Peyer's patch (tissue), 4 donors: ENCODE data around the gene MGLL.
A peak's percentile ranks its signal among the peaks of the same experiment; 100 is the strongest.

ENCODE experiments used
- CTCF ChIP-seq, 6 experiments: fragments of 450-650 bp in 4 of 6; fragments of 200-600 bp in 2 of 6; sonication (generic) in 1 of 6; IDR thresholded peaks; one replicate each; pipeline ENCODE4 v1.5.1; 2017 to 2019; ENCODE audit warnings: antibody characterized with exemption in 6 of 6, mild to moderate bottlenecking in 3 of 6, moderate library complexity in 1 of 6
- POLR2A ChIP-seq, 2 donors: fragments of 450-650 bp; IDR thresholded peaks; one replicate each; pipeline ENCODE4 v1.5.1; 2017; ENCODE audit warnings: antibody characterized with exemption in 2 of 2, mild to moderate bottlenecking in 2 of 2, moderate library complexity in 2 of 2

GRCh38 chr3:127820221-127820825 lies 2.0 kb downstream of the MGLL start:
- TF ChIP-seq CTCF (IDR thresholded peaks at IDR 0.05) (peak in 2 of 6 experiments; percentile 23 to 27), POLR2A (IDR thresholded peaks at IDR 0.05) (peak in 1 of 2 donors; percentile 45)
